Spinal cord (tissue), 10 donors: ENCODE measurements around the gene MX2. TPM values are rescaled to one million over a fixed set of nuclear protein-coding genes. Genes with fewer than 3 reads are reported as not detected.
A peak's percentile ranks its signal among the peaks of the same experiment; 100 is the strongest.
"Not testable (repeated sequence)": the region's sequence is repeated elsewhere in the genome, so short reads cannot be mapped to it uniquely, and the experiment has no call there.

Experiments
- DNase-seq, 6 donors: peaks; one replicate each; pipeline versions ENCODE4 v3.0.0 to v3.0.0-alpha.2; 2013 to 2015; ENCODE audit warnings: low spot score in 6 of 6, low read depth in 4 of 6
- H3K27ac ChIP-seq: one replicate; pipeline ENCODE4 v1.5.1; 2013; ENCODE audit warnings: low read depth, low read length, control low read depth
- H3K27me3 ChIP-seq: one replicate; pipeline ENCODE4 v1.6.1; 2013; ENCODE audit warnings: low read length; ENCODE audit not compliant: control insufficient read depth, insufficient read depth
- H3K36me3 ChIP-seq: one replicate; pipeline ENCODE4 v1.6.1; 2013; ENCODE audit warnings: low read length; ENCODE audit not compliant: control insufficient read depth, insufficient read depth
- H3K4me1 ChIP-seq: one replicate; pipeline ENCODE4 v1.6.1; 2013; ENCODE audit warnings: low read length; ENCODE audit not compliant: control insufficient read depth, insufficient read depth
- H3K4me3 ChIP-seq: one replicate; pipeline ENCODE4 v1.5.1; 2013; ENCODE audit warnings: low read depth, low read length, control low read depth
- H3K9me3 ChIP-seq: one replicate; pipeline ENCODE4 v1.6.1; 2013; ENCODE audit warnings: low read length; ENCODE audit not compliant: control insufficient read depth, insufficient read depth
- WGBS: methylation state at CpG from one replicate; pipeline ENCODE4 v1.1.5; 2013; ENCODE audit warnings: missing lambda C conversion rate; ENCODE audit not compliant: insufficient coverage; 5-methylcytosine and 5-hydroxymethylcytosine counted together
- polyA plus RNA-seq, 2 donors: library from polyadenylated mRNA; unstranded; fragments of 120-200 nt; gene quantifications; one replicate each; pipeline ENCODE4 v1.2.1, GENCODE V29; 2013; ENCODE audit not compliant: insufficient read length in 2 of 2
- total RNA-seq, 2 donors: library from RNA; depleted of rRNA in 1 of 2; stranded (reverse); fragments of 120-200 nt in 1 of 2; fragments of >200 nt in 1 of 2; gene quantifications; one replicate each; pipeline versions ENCODE4 v1.2.3 to v1.2.4, GENCODE V29; 2013 to 2014
- donor health status: healthy.

MX2 gene
- total and polyA plus RNA-seq, 4 donors: 0.90 to 3.2 (median 1.2) TPM

DNA sequence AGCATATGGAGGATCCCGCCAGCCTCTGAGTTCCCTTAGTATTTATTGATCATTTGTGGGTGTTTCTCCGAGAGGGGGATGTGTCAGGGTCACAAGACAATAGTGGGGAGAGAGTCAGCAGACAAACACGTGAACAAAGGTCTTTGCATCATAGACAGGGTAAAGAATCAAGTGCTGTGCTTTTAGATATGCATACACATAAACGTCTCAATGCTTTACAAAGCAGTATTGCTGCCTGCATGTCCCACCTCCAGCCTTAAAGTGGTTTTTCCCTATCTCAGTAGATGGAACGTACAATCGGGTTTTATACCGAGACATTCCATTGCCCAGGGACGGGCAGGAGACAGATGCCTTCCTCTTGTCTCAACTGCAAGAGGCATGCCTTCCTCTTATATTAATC lies 59.2 kb downstream of the MX2 start:
- not testable (repeated sequence) for H3K27me3 ChIP-seq, H3K9me3 ChIP-seq, H3K4me3 ChIP-seq, H3K36me3 ChIP-seq, DNase-seq
- Histone ChIP-seq H3K27ac (peak overlapping the region; percentile 88), H3K4me1 (peaks cover 21% of the 10 kb centered on the region)
- no CpG with 5 or more reads among the region's 8 CpGs for WGBS

DNA sequence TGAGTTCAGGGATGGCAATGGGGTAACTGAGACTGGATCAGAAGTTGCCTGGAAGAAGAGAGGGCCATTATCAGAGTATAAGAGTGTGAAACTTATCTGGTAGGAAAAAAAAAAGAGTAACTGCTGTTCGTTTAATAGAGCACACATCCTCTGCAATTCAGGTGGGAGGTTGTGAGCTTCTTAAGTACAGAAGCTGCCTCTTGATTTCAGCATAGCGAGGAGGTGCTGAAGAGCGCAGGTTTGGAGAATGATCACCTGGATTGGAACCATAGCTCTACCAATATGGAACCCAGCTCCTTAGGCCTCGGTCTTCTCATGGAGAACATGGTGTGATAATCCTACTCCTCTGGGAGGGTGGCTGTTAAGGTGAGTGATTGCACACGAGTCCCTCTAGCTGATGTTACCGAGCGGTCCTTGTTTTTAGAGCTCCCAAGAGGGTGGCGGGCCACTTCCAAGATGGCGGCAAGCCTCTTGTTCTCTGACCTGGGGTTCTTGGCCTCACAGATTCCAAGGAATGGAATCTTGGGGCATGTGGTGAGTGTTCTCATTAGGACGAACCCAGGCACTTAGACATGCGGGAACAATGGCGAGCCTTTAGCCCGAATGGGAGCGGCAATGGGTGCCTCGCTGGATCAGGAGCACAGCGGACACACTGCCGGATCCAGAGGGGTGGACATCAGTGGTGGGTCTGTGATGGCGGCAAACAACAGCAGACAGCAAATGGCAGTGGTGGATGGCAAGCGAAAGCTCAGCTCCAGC lies 60.9 kb downstream of the MX2 start:
- no peak overlapping the region for H3K4me3 ChIP-seq
- no peak overlapping the region for H3K27ac ChIP-seq
- WGBS: 90% methylated on average over 16 of the region's 19 CpGs
- H3K9me3 ChIP-seq: no peaks in the 10 kb centered on the region
- peaks cover 17% of the 10 kb centered on the region for H3K27me3 ChIP-seq
- DNase-seq: no peak
- no peaks in the 10 kb centered on the region for H3K36me3 ChIP-seq
- H3K4me1 ChIP-seq: peaks cover 33% of the 10 kb centered on the region

DNA sequence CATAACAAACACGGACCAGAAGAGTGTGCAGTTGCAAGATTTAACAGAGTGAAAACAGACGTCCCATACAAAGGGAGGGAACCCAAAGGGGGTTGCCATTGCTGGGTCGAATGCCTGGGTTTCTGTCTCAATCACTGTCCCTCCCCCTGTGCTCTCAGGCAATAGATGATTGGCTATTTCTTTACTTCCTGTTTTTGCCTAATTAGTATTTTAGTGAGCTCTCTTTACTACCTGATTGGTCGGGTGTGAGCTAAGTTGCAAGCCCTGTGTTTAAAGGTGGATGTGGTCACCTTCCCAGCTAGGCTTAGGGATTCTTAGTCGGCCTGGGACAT lies 61.4 kb downstream of the MX2 start:
- Histone ChIP-seq H3K4me1 (peaks cover 33% of the 10 kb centered on the region), H3K27me3 (peaks cover 17% of the 10 kb centered on the region)
- H3K27ac ChIP-seq, DNase-seq, H3K36me3 ChIP-seq, H3K4me3 ChIP-seq, H3K9me3 ChIP-seq: not testable (repeated sequence)
- WGBS: 73% methylated on average over 2 of the region's 5 CpGs

DNA sequence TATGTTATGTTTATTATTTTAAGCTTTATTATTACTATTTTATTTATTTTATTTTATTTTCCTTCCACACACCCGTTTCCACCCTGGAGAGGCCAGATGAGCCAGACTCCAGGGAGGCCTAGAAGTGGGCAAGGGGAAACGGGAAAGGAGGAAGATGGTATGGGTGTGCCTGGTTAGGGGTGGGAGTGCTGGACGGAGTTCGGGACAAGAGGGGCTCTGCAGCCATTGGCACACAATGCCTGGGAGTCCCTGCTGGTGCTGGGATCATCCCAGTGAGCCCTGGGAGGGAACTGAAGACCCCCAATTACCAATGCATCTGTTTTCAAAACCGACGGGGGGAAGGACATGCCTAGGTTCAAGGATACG lies 63.7 kb downstream of the MX2 start:
- Histone ChIP-seq H3K36me3 (no peaks in the 10 kb centered on the region), H3K4me3 (peak overlapping the region; percentile 76), H3K27me3 (peaks cover 17% of the 10 kb centered on the region), H3K27ac (no peak overlapping the region), H3K9me3 (no peaks in the 10 kb centered on the region), H3K4me1 (peaks cover 25% of the 10 kb centered on the region)
- no peak for DNase-seq
- WGBS: 67% methylated on average over 6 of the region's 7 CpGs

DNA sequence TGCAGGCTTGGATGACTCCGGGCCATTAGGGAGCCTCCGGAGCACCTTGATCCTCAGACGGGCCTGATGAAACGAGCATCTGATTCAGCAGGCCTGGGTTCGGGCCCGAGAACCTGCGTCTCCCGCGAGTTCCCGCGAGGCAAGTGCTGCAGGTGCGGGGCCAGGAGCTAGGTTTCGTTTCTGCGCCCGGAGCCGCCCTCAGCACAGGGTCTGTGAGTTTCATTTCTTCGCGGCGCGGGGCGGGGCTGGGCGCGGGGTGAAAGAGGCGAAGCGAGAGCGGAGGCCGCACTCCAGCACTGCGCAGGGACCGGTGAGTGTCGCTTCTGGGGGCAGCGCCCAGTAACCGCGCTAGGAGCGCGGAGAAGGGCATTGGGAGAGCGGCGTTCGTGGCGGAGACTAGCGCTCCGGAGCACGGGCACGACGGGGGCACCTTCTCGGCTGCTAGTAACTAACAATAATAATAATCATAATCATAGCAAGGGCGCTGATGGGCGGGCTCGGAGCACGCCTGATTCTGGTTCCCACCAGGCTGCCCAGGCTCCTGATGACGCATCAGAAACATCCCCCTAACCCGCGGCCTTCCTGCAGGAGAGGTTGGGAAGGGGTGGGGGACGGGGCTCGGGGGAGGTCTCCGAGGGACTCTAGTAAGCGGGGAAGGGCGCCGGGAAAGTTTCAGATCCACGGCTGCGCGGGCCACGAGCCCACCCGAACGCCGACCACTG lies 64.3 kb downstream of the MX2 start, which contains the start of gene MX1:
MX1 (plus strand) TSS at position 286 of the 722 bp plus-strand sequence. CDS start 5,832 bp downstream, outside the sequence.
- peak in 4 of 6 donors; percentile 7 to 57 (median 30) for DNase-seq
- no peak within 1 kb of the TSS for H3K27ac ChIP-seq
- 2% methylated on average over 58 of the region's 65 CpGs for WGBS
- H3K4me3 ChIP-seq: peak within 1 kb of the TSS; percentile 76
- H3K9me3 ChIP-seq: no peaks in the 10 kb centered on the region
- no peaks in the 10 kb centered on the region for H3K36me3 ChIP-seq
- H3K4me1 ChIP-seq: peaks cover 23% of the 10 kb centered on the region
- peaks cover 17% of the 10 kb centered on the region for H3K27me3 ChIP-seq

DNA sequence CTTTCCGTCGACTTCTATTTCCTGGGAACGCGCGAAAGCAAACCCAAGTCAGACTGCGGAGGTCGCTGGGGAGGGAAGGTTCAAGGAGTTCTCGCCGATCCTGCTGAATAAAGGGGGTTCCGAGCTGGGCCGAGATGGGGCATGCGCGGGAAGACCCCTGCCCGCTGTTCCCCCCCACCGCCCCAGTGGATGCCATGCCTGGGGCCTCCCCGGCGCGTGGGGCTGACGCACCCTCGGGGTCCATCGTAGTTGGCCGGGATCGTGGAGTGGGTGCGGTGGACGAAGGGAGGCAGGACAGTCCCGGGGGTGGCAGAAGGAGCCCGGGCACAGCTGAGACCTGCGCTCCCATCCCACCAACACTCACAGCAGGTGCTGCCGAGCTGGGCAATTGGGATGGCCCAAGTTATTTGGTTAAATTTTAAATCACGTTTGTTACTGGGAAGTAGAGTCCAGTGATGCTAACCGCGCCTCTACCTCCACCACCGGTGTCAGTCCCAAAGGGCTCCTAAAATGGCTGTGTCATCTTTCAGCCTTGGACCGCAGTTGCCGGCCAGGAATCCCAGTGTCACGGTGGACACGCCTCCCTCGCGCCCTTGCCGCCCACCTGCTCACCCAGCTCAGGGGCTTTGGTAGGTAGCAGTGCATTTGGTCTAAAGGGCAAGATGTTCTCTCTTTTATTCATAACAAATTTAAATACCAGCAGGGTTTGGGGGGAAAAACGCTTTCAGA lies 65.0 kb downstream of the MX2 start:
- H3K9me3 ChIP-seq: no peaks in the 10 kb centered on the region
- H3K4me3 ChIP-seq: peak overlapping the region; percentile 76
- H3K27ac ChIP-seq: no peak overlapping the region
- WGBS: 14% methylated on average over 33 of the region's 41 CpGs
- no peaks in the 10 kb centered on the region for H3K36me3 ChIP-seq
- H3K4me1 ChIP-seq: peaks cover 23% of the 10 kb centered on the region
- peak in 3 of 6 donors; percentile 2 to 39 (median 9) for DNase-seq
- H3K27me3 ChIP-seq: peaks cover 17% of the 10 kb centered on the region

DNA sequence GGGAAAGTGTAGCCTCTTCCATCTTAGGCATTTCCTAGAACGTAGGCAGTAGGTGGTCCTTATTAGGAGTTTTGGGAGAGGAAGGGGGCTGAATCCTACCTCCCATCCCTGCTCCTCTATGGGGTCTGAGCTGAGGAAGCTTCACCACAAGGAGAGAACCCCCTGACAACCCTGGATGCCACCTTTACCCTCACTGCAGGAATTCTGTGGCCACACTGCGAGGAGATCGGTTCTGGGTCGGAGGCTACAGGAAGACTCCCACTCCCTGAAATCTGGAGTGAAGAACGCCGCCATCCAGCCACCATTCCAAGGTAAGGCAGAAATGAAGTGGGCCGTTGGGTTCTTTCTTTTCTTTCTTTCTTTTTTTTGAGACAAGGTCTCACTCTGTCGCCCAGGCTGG lies 65.7 kb downstream of the MX2 start:
- Histone ChIP-seq H3K9me3 (no peaks in the 10 kb centered on the region), H3K4me1 (peaks cover 23% of the 10 kb centered on the region), H3K4me3 (no peak overlapping the region), H3K27me3 (peaks cover 17% of the 10 kb centered on the region), H3K27ac (no peak overlapping the region), H3K36me3 (no peaks in the 10 kb centered on the region)
- 100% methylated on average over 2 of the region's 8 CpGs for WGBS
- no peak for DNase-seq

DNA sequence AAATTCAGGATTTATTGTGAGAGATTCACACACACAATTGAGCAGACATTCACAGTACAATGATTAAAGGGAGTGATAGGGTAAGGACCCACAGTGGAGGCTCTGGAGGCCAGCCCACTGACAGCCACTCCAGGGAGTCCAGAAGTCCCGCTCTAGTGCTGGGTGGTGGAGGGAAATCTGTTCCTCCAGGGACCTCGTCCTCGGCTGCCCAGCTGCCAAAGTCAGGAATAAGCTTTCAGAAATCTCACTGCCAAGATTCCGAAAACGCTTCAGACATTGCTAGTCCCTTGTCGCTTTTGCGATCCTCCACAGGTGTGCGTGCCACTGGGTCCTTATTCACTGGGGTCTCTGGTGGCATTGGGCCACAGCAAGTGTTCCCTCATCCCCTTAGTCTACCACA lies 66.5 kb downstream of the MX2 start:
- 95% methylated on average over 8 of the region's 8 CpGs for WGBS
- Histone ChIP-seq H3K27me3 (peaks cover 17% of the 10 kb centered on the region), H3K4me3 (no peak overlapping the region), H3K36me3 (no peaks in the 10 kb centered on the region), H3K9me3 (no peaks in the 10 kb centered on the region), H3K27ac (no peak overlapping the region), H3K4me1 (peaks cover 23% of the 10 kb centered on the region)
- no peak for DNase-seq

DNA sequence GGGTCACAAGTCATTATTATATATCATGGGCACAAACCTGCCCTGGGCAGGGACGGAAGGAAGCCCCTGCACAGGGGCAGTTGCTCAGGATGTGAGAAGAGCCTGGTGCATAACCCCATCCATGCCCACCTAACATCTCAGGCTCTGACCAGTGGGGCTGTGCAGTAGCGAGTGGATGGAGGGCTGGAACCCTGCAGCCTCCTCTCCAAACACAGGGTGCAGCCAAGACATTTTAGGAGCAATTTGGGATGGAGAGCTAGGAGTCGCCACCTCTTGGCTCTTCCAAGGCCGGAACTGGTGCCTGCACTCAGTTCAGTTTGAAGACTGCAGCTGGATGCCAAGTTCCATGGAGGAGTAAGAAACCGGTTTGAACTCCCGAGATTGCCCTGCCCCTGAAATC lies 67.0 kb downstream of the MX2 start:
- Histone ChIP-seq H3K4me3 (no peak overlapping the region), H3K9me3 (no peaks in the 10 kb centered on the region), H3K36me3 (no peaks in the 10 kb centered on the region), H3K27me3 (peaks cover 17% of the 10 kb centered on the region), H3K4me1 (peaks cover 23% of the 10 kb centered on the region), H3K27ac (no peak overlapping the region)
- WGBS: 90% methylated on average over 5 of the region's 6 CpGs
- DNase-seq: no peak
